GM21576 (cell line): ENCODE measurements around the gene RUNDC1.
"Not testable (repeated sequence)": the region's sequence is repeated elsewhere in the genome, so short reads cannot be mapped to it uniquely, and the experiment has no call there.

Experiments
- ATAC-seq: cut with Tn5 transposase; IDR thresholded peaks from one replicate; pipeline ENCODE4 v1.9.1; 2021; ENCODE audit warnings: mild to moderate bottlenecking, moderate library complexity; ENCODE audit not compliant: unreplicated experiment

The RUNDC1 gene

DNA sequence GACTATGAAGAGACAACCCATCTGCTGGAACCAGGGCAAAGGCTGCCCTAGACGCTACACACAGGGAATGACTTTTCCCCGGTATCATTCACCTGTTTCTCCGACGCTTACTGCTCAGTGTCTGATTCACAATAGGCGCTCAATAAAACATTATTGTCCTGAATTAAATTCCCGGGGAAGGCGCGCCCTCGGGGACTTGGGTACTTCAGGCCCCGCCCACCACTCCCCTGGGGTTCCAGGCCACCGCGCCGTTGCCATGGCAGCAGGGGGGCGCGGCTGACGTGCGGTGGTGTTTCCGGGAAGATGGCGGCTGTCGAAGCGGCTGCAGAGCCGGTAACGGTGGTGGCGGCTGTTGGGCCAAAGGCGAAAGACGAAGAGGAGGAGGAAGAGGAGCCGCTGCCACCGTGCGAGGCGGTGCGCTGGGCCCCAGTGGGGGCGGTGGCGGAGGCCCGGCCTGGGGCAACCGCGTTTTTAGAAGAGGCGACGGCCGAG lies at the start of gene RUNDC1:
Gene RUNDC1 (plus strand): TSS at position 292 of the 492 bp plus-strand sequence. CDS start 12 bp downstream, at position 304.
- ATAC-seq: peak; percentile 64

DNA sequence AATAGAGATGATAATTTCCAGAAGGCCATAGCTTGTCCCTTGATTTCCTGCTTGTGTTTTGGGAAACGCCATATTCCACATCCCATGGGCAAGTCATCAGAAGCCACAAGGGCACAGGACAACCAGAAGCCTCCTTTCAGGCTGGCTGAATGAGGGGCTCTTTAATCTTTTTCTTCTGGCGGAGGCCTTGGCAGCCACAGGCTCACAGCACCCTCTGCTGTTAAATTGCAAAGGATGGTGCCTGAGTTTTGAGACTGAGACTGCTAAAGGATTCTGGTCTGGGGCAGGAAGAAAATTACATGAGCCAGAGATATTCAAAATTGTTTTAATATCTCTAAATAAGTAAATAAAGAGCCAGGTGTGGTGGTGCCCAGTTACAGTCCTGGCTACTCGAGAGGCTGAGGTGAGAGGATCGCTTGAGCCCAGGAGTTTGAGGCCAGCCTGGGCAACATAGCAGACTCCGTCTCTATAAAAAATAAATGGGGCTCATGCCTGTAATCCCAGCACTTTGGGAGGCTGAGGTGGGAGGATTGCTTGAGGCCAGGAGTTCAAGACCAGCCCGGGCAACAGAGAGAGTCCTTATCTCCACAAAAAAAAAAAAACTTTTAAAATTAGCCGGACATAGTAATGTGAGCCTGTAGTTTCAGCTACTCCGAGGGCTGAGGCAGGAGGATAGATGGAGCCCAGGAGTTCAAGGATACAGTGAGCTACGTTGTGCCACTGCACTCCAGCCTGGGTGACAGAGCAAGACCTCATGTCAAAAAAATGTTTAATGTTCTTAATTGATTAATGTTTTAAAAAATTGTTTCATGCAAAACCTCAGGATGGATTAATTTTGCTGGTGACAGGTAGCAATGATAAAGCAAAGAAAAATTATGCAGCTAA lies 42.4 kb upstream of the RUNDC1 start:
- ATAC-seq: no peak

DNA sequence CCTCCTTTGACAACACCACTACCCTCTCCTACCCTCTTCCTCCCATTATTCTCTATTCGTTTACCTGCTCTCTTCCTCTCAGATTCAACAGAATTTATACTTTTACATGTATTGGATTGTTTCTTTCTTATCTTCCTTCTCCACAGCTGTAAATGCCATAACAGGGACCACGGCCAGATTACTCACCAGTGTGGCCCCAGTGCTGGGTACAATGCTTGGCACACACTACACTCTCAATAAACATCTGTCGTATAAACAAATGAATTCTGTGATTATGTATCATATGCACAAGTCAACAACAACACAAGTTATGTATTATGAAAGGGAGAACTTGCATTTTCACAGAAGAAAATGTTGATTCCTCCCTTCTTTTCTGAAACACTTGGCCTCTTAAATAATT lies 36.2 kb upstream of the RUNDC1 start:
- no peak for ATAC-seq

GRCh38 chr17:42946812-42947211 lies 33.6 kb upstream of the RUNDC1 start:
- ATAC-seq: no peak

DNA sequence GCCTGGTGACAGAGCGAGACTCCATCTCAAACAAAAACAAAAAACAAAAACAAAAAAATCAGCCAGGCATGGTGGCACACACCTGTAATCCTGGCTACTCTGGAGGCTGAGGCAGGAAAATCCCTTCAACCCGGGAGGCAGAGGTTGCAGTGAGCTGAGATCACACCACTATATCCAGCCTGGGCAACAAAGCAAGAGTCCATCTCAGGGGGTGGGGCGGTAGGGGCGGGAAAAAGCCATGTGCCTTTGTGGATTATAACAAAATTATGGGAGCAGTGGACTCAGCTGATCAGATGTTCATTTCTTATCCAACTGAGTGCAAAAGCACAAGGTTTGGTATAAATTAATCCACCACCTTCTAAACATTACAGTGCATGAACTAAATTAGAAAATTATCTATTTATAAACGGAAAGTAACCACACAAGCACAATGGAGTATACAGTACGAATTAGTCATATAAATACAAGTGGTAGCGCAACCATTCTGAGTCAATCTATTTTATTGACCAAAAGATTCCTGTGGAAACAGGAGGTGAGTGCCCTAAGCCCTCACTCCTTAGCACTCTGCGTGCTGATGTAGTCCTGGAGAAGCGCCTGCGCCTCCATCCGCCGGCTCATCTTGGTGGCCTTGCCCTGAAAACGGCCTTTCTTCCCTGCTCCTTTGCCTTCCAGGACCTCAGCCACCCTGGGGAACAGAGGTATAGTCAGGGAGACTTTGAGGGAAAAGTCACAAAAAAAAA lies 30.2 kb upstream of the RUNDC1 start:
- no peak for ATAC-seq

DNA sequence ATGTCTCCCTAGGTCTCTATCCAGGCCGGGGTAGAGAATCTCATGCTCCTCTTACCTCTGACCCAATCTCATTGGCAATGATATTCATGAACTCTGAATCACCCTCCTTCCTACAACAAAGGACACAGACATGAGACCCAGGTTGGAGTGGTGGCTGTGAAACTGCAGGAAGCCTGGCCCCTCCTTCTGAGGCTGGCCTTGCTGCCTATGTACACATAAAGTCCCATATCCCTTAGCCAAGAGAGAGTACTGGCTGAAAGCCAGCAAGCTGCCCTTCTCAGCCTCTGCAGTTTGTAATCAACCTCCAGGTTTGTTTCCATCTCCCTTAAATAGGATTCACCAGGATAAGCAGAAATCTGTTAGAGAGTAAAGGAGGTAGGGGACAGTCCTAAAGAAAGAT lies 26.7 kb upstream of the RUNDC1 start:
- no peak for ATAC-seq

- peak; percentile 78 for ATAC-seq
Observed at GRCh38 chr17:42964161-42964932, 16.0 kb upstream of the RUNDC1 start, which contains the start of gene AARSD1. Gene AARSD1 (minus strand): TSS chr17:42964454. CDS start chr17:42964440, 14 bp downstream.

DNA sequence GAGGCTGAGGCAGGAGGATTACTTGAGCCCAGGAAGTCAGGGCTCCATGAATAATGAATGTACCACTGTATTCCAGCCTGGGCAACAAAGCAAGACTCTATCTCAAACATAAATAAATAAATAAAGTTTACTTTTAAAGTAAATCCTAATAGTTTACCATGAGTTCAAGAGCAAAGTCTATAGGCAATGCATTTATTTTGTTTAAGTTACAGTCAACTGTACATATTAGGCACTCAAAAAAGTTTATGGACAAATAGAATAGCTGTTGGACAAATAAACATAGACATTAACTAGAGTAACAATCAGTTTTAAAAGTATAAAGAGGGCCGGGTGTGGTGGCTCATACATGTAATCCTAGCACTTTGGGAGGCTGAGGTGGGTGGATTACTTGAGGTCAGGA lies 12.4 kb upstream of the RUNDC1 start:
- ATAC-seq: no peak

DNA sequence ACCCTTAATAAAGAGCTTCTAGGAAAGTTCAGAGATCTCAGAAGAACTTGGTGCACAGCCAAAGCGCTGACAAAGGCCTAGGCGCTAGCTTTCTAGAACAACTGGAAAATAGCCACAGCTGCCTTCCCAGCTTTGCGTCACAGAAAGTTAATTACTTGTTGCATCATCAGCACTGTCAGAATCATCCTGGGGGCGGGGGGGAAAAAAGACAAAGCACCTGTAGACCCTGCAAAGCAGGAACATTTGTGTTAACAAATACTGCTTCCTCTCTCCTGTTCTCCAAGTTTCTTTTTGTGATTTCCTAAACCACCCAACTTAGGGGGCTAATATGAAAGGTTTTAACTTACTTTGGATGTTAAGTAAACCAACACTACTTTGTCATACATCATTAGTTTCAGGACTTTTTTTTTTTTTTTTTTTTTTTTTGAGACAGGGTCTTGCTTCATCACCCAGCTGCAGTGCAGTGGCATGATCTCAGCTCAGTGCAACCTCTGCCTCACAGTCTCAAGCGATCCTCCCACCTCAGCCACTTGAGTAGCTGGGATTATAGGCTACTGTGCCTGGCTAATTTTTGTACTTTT lies 11.3 kb upstream of the RUNDC1 start:
- ATAC-seq: no peak

DNA sequence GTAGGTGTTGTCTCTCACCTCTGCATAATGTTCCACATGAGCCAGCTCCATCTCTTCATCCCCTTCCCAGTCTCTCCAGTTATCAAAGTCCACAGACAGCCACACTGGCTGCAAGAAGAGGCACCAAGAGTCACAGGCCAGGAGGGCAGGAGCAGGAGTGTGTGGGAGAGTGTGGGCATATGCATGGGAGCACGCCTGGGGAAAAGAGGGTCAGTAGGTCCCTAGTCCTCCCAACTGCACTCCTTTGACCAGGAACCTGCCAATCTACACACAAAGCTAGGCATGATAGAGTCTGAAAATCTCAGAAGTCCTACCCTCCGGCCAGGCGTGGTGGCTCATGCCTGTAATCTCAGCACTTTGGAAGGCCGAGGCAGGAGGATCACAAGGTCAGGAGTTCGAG lies 8.8 kb upstream of the RUNDC1 start:
- ATAC-seq: no peak

GRCh38 chr17:42973323-42973722 lies 7.0 kb upstream of the RUNDC1 start:
- not testable (repeated sequence) for ATAC-seq

DNA sequence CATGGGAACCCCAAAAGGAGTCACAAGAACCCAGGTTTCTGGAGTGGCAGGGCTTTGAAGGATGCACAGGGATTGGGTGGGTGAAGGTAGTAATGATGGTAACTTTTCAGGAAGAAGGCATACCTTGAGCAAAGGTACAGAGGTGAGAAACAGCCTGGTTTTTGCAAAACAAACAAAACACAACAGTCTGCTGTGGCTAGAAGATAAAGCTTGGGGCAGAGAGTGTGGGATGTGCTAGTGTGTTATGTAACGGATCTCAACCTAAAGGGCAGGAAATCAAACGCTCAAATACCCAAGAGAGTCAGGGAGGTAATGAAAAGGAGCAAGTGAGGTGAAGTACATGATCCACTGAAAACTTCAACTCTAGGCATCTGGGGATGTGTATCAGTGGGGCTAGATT lies 5.1 kb upstream of the RUNDC1 start:
- no peak for ATAC-seq

DNA sequence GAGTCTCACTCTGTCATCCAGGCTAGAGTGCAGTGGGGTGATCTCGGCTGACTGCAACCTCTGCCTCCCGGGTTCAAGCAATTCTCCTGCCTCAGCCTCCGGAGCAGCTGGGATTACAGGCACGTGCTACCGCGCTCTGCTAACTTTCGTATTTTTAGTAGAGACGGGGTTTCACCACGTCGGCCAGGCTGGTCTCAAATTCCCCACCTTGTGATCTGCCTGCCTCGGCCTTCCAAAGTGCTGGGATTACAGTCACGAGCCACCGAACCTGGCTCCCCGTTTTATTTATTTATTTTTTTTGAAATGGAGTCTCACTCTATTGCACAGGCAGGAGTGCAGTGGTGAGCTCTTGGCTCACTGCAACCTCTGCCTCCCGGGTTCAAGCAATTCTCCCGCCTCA lies 4.7 kb upstream of the RUNDC1 start:
- not testable (repeated sequence) for ATAC-seq

GRCh38 chr17:42979511-42980273 lies 673 bp upstream of the RUNDC1 start, which contains the start of gene PTGES3L:
Gene PTGES3L (minus strand): TSS chr17:42980080. CDS start chr17:42980053, 27 bp downstream.
- no peak for ATAC-seq

DNA sequence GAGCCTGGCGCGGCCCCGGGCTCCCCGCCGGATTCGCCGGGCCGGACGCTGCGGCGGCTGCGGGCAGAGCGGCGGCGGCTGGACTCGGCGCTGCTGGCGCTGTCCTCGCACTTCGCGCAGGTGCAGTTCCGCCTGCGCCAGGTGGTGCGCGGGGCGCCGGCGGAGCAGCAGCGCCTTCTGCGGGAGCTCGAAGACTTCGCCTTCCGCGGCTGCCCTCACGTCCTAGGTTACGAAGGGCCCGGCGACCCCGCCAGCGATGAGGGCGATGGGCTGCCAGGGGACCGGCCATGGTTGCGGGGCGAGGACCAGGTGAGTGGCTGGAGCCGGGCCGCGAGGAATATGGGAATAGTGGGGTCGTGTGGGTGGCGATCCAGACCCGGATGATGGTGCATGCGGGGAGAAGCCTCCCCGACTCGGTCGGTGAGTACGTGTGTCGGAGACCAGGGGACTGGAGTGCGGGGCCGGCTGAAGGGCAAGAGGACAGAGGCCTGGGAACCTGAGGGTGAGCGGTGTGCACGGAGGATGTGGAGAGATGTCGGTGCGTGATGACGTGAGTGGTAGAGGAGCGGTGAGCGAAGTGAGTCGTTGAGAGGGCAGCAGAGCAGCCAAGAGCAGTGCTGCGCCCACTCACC lies 517 bp downstream of the RUNDC1 start:
- ATAC-seq: peak; percentile 39

DNA sequence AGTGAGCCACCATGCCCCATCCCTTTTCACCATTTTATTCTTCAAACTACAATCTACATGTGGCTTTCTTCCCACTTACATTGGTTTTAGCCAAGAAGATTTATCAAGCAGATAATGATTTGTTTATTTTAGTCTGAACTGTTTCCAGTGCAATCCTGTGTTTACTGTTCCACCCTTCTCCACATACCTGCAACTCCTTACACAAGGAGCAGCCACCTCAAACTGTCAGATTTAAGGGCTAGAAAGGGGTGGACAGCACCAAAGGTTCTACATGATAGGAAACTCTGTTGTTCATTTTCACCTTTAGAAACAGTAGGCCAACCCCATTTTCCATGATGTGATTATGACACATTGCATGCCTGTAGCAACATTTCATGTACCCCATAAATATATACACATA lies 1.9 kb downstream of the RUNDC1 start:
- ATAC-seq: no peak

- peak; percentile 52 for ATAC-seq
Observed at GRCh38 chr17:42985225-42985624, 4.9 kb downstream of the RUNDC1 start.

DNA sequence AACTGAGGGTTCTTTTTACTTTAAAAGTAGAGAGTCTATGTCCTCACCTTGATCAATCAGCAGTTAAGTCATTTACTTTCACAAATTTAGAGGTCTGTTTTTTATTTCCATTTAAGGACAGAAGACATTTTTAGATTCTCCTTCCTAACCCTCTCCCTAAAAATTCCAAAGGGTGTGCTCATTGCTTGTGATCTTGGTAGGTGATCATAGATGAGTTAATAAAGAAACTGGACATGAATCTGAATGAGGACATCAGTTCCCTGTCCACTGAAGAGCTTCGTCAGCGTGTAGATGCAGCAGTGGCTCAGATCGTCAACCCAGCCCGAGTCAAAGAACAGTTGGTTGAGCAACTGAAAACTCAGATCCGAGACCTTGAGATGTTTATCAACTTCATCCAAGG lies 8.8 kb downstream of the RUNDC1 start:
- no peak for ATAC-seq
